ENCODE data around the gene AMOTL2. TPM values are rescaled to one million over a fixed set of nuclear protein-coding genes. Genes with fewer than 3 reads are reported as not detected.
A peak's percentile ranks its signal among the peaks of the same experiment; 100 is the strongest.

The AMOTL2 gene
- total RNA-seq, 1 experiment from 2014 or later = 153 TPM

GRCh38 chr3:134313847-134314587 lies 60.2 kb downstream of the AMOTL2 start:
- CTCF ChIA-PET = interaction anchor here (0.7 to 2.3 kb wide), 11 partner anchors 35 to 166 kb away, joined by 3 to 15 read pairs (median 4); partner anchors contain the start of gene AMOTL2
- no peaks in the 10 kb centered on the region for H3K27me3 Mint-ChIP-seq (ENCODE audit: unreplicated experiment)
- H3K4me1 Mint-ChIP-seq (ENCODE audit: low read depth, unreplicated experiment) = peaks cover 78% of the 10 kb centered on the region
- no peaks in the 10 kb centered on the region for H3K36me3 Mint-ChIP-seq (ENCODE audit: insufficient read depth, unreplicated experiment)
- H3K4me3 Mint-ChIP-seq (ENCODE audit: low read depth, unreplicated experiment) = peak overlapping the region; percentile 56
- H3K9me3 Mint-ChIP-seq (ENCODE audit: low read depth, unreplicated experiment) = no peaks in the 10 kb centered on the region
- no TSS peak for BruUV-seq (replicated peaks)
- DNase-seq = no peak
- peak overlapping the region; percentile 14 for H3K27ac Mint-ChIP-seq (ENCODE audit: unreplicated experiment)
- TF ChIP-seq CTCF (IDR thresholded peaks at IDR 0.05; ENCODE audit: unreplicated experiment) = no peak
- intact Hi-C loops (cut with micrococcal nuclease; ENCODE audit: unreplicated experiment) = loop anchor here (1.0 to 2.0 kb wide), 2 partner anchors 45 to 60 kb away; partner anchors contain the start of gene AMOTL2

- CTCF ChIA-PET = interaction anchor here (0.7 to 2.3 kb wide), 9 partner anchors 35 to 167 kb away, joined by 3 to 15 read pairs (median 6); partner anchors contain the start of gene AMOTL2
- Mint-ChIP-seq H3K4me3 (ENCODE audit: low read depth, unreplicated experiment) (peak overlapping the region; percentile 56), H3K36me3 (ENCODE audit: insufficient read depth, unreplicated experiment) (no peaks in the 10 kb centered on the region), H3K4me1 (ENCODE audit: low read depth, unreplicated experiment) (peaks cover 86% of the 10 kb centered on the region), H3K9me3 (ENCODE audit: low read depth, unreplicated experiment) (no peaks in the 10 kb centered on the region), H3K27me3 (ENCODE audit: unreplicated experiment) (no peaks in the 10 kb centered on the region), H3K27ac (ENCODE audit: unreplicated experiment) (peak overlapping the region; percentile 14)
- BruUV-seq (replicated peaks) = TSS peak; percentile 97
- peak; percentile 91 for DNase-seq
- peak; percentile 79 for TF ChIP-seq CTCF (IDR thresholded peaks at IDR 0.05; ENCODE audit: unreplicated experiment)
- intact Hi-C loops (cut with micrococcal nuclease; ENCODE audit: unreplicated experiment) = loop anchor here (1.0 to 2.0 kb wide), 2 partner anchors 46 to 61 kb away; partner anchors contain the start of gene AMOTL2
These were observed 61.1 kb downstream of the AMOTL2 start for GRCh38 chr3:134312873-134313846.

GRCh38 chr3:134312072-134312872 lies 62.0 kb downstream of the AMOTL2 start:
- H3K4me1 Mint-ChIP-seq (ENCODE audit: low read depth, unreplicated experiment) = peaks cover 83% of the 10 kb centered on the region
- intact Hi-C loops (cut with micrococcal nuclease; ENCODE audit: unreplicated experiment) = loop anchor here (2.0 kb wide), 1 partner anchor 47 kb away; no protein-coding TSS in a partner anchor
- no peaks in the 10 kb centered on the region for H3K36me3 Mint-ChIP-seq (ENCODE audit: insufficient read depth, unreplicated experiment)
- no peak overlapping the region for H3K4me3 Mint-ChIP-seq (ENCODE audit: low read depth, unreplicated experiment)
- CTCF ChIA-PET = interaction anchor here (1.7 to 2.3 kb wide), 3 partner anchors 52 to 162 kb away, joined by 7 to 15 read pairs (median 11); no protein-coding TSS in a partner anchor
- H3K27me3 Mint-ChIP-seq (ENCODE audit: unreplicated experiment) = peaks cover 1% of the 10 kb centered on the region
- H3K9me3 Mint-ChIP-seq (ENCODE audit: low read depth, unreplicated experiment) = no peaks in the 10 kb centered on the region
- no peak for DNase-seq
- H3K27ac Mint-ChIP-seq (ENCODE audit: unreplicated experiment) = no peak overlapping the region
- peak; percentile 19 for TF ChIP-seq CTCF (IDR thresholded peaks at IDR 0.05; ENCODE audit: unreplicated experiment)
- no TSS peak for BruUV-seq (replicated peaks)

Data from Calu3 (cell line).